H1 (cell line): ENCODE results near the gene ATP6V0A4. TPM values are rescaled to one million over a fixed set of nuclear protein-coding genes. Genes with fewer than 3 reads are reported as not detected.

Experiments
- ASH2L ChIP-seq: fragments of 200-600, 300-600 bp; sonication (generic); IDR thresholded peaks from one replicate; pipeline ENCODE4 v1.7.1; 2017; ENCODE audit warnings: low read length
- ATF2 ChIP-seq: IDR thresholded peaks from 2 replicates; pipeline ENCODE4 v1.6.1; 2012; ENCODE audit warnings: low read length, inconsistent platforms
- CTBP2 ChIP-seq: IDR thresholded peaks from 2 replicates; pipeline ENCODE4 v1.7.0; 2011; ENCODE audit warnings: borderline replicate concordance, mild to moderate bottlenecking, moderate library complexity, mixed read lengths, low read length; ENCODE audit not compliant: insufficient read depth, insufficient read length
- POLR2AphosphoS5 ChIP-seq: IDR thresholded peaks from 2 replicates; pipeline ENCODE4 v1.6.1; 2011; ENCODE audit warnings: low read depth, low read length
- SAP30 ChIP-seq: fragments of 300-600 bp; sonication (generic); IDR thresholded peaks from 2 replicates; pipeline ENCODE4 v1.7.1; 2012; ENCODE audit warnings: low read length, moderate library complexity, mild to moderate bottlenecking, inconsistent platforms; ENCODE audit not compliant: insufficient read depth, insufficient replicate concordance
- TCF12 ChIP-seq: IDR thresholded peaks from 2 replicates; pipeline ENCODE4 v1.6.1; 2011; ENCODE audit warnings: low read depth, mild to moderate bottlenecking, low read length
- ZNF274 ChIP-seq: IDR thresholded peaks from 2 replicates; pipeline ENCODE4 v1.7.0; 2012; ENCODE audit warnings: low read length, borderline replicate concordance; ENCODE audit errors: extremely low read depth
- polyA plus RNA-seq, 7 experiments: library from polyadenylated mRNA; depleted of rRNA in 3 of 7; stranded (reverse) in 5 of 7; unstranded in 2 of 7; fragments of >200 nt in 5 of 7; fragments of 200-250 nt in 2 of 7; gene quantifications; 1 replicate in 5 of 7; 2 replicates in 1 of 7; 4 replicates in 1 of 7; pipeline versions ENCODE4 v1.2.1 to v1.2.3, GENCODE V29; 2011 to 2013; ENCODE audit warnings: missing spikeins in 2 of 7, mixed read lengths in 2 of 7
- total RNA-seq: library from RNA; stranded (reverse); fragmentation: NEBNext Ultra II Directional; extraction: Animal tissue kit (Norgen Biotek cat#: 25700); gene quantifications from 2 replicates; pipeline ENCODE4 v1.2.1, GENCODE V29; 2021
- TF ChIP-seq, protein P1 (sequence below): fragments of 300-600 bp; sonication (generic); IDR thresholded peaks from 2 replicates; pipeline ENCODE4 v1.7.1; 2012; ENCODE audit warnings: low read length, moderate library complexity, mild to moderate bottlenecking, inconsistent platforms; ENCODE audit not compliant: insufficient replicate concordance

ATP6V0A4 gene
- total and polyA plus RNA-seq, 2 of the 8 experiments (the other 6 are each of a cell fraction or from before 2014, with no cell fraction given) = 0.47 to 1.6 TPM

DNA sequence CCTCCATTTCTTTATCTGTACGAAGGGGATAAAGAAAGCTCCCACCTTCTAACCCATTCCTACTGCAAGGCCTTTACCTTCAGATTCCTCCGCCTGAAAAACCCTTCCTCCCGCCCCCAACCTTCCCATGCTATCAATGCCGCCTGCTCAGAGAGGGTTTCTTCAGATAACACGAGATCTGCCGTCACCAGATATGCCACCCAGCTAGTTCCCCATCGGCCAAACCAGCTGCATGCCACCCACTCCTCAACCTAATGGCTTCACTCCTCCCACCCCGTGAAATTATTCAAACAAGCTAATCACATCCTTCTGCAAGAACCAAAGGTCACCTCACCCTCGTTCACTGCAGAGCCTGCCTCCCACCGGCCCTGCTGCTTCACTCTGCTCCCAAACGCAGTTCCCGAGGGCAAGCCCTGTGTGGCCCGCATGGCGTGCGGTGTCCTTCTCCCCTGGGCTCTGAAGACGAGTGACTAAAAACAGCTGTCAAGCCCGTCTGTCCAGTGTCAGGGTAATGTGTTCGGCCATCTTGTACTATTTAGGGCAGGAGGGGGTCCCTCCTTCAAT is 47.0 kb downstream of the ATP6V0A4 start (continued):
- TF ChIP-seq, protein P1, sequence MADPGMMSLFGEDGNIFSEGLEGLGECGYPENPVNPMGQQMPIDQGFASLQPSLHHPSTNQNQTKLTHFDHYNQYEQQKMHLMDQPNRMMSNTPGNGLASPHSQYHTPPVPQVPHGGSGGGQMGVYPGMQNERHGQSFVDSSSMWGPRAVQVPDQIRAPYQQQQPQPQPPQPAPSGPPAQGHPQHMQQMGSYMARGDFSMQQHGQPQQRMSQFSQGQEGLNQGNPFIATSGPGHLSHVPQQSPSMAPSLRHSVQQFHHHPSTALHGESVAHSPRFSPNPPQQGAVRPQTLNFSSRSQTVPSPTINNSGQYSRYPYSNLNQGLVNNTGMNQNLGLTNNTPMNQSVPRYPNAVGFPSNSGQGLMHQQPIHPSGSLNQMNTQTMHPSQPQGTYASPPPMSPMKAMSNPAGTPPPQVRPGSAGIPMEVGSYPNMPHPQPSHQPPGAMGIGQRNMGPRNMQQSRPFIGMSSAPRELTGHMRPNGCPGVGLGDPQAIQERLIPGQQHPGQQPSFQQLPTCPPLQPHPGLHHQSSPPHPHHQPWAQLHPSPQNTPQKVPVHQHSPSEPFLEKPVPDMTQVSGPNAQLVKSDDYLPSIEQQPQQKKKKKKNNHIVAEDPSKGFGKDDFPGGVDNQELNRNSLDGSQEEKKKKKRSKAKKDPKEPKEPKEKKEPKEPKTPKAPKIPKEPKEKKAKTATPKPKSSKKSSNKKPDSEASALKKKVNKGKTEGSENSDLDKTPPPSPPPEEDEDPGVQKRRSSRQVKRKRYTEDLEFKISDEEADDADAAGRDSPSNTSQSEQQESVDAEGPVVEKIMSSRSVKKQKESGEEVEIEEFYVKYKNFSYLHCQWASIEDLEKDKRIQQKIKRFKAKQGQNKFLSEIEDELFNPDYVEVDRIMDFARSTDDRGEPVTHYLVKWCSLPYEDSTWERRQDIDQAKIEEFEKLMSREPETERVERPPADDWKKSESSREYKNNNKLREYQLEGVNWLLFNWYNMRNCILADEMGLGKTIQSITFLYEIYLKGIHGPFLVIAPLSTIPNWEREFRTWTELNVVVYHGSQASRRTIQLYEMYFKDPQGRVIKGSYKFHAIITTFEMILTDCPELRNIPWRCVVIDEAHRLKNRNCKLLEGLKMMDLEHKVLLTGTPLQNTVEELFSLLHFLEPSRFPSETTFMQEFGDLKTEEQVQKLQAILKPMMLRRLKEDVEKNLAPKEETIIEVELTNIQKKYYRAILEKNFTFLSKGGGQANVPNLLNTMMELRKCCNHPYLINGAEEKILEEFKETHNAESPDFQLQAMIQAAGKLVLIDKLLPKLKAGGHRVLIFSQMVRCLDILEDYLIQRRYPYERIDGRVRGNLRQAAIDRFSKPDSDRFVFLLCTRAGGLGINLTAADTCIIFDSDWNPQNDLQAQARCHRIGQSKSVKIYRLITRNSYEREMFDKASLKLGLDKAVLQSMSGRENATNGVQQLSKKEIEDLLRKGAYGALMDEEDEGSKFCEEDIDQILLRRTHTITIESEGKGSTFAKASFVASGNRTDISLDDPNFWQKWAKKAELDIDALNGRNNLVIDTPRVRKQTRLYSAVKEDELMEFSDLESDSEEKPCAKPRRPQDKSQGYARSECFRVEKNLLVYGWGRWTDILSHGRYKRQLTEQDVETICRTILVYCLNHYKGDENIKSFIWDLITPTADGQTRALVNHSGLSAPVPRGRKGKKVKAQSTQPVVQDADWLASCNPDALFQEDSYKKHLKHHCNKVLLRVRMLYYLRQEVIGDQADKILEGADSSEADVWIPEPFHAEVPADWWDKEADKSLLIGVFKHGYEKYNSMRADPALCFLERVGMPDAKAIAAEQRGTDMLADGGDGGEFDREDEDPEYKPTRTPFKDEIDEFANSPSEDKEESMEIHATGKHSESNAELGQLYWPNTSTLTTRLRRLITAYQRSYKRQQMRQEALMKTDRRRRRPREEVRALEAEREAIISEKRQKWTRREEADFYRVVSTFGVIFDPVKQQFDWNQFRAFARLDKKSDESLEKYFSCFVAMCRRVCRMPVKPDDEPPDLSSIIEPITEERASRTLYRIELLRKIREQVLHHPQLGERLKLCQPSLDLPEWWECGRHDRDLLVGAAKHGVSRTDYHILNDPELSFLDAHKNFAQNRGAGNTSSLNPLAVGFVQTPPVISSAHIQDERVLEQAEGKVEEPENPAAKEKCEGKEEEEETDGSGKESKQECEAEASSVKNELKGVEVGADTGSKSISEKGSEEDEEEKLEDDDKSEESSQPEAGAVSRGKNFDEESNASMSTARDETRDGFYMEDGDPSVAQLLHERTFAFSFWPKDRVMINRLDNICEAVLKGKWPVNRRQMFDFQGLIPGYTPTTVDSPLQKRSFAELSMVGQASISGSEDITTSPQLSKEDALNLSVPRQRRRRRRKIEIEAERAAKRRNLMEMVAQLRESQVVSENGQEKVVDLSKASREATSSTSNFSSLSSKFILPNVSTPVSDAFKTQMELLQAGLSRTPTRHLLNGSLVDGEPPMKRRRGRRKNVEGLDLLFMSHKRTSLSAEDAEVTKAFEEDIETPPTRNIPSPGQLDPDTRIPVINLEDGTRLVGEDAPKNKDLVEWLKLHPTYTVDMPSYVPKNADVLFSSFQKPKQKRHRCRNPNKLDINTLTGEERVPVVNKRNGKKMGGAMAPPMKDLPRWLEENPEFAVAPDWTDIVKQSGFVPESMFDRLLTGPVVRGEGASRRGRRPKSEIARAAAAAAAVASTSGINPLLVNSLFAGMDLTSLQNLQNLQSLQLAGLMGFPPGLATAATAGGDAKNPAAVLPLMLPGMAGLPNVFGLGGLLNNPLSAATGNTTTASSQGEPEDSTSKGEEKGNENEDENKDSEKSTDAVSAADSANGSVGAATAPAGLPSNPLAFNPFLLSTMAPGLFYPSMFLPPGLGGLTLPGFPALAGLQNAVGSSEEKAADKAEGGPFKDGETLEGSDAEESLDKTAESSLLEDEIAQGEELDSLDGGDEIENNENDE = no peak
- TF ChIP-seq ASH2L (no peak), TCF12 (no peak), POLR2AphosphoS5 (no peak), SAP30 (no peak), ATF2 (no peak), ZNF274 (no peak), CTBP2 (no peak)
